DMS114 treated with DMSO at 0.1 percent for 48 hours (cell line): ENCODE results near the gene ABCC1.

ENCODE experiments used
- DNase-seq: peaks from one replicate; lab custom pipeline; 2025; ENCODE audit not compliant: unreplicated experiment; lab: John Stamatoyannopoulos, UW

Gene ABCC1

GRCh38 chr16:16042076-16042475, 92.7 kb downstream of the ABCC1 start:
- no peak for DNase-seq

- no peak for DNase-seq
These were observed 95.9 kb downstream of the ABCC1 start for GRCh38 chr16:16045296-16045695.

- DNase-seq, result no peak
These were observed 96.5 kb downstream of the ABCC1 start for GRCh38 chr16:16045879-16046278.

GRCh38 chr16:16047761-16048160, 98.3 kb downstream of the ABCC1 start:
- DNase-seq, result no peak

GRCh38 chr16:16048904-16049582, 99.6 kb downstream of the ABCC1 start:
- no peak for DNase-seq

GRCh38 chr16:16050106-16050505, 100.7 kb downstream of the ABCC1 start:
- DNase-seq, result no peak

- no peak for DNase-seq
These were observed 101.7 kb downstream of the ABCC1 start for GRCh38 chr16:16051132-16051531.

- no peak for DNase-seq
These were observed 103.5 kb downstream of the ABCC1 start for GRCh38 chr16:16052916-16053315.

- DNase-seq, result no peak
These were observed 107.7 kb downstream of the ABCC1 start for GRCh38 chr16:16057102-16057501.

GRCh38 chr16:16059160-16059559, 109.7 kb downstream of the ABCC1 start:
- DNase-seq, result no peak

GRCh38 chr16:16059895-16060590, 110.6 kb downstream of the ABCC1 start:
- no peak for DNase-seq

- DNase-seq, result no peak
These were observed 112.9 kb downstream of the ABCC1 start for GRCh38 chr16:16062023-16062937.

- DNase-seq, result no peak
These were observed 114.3 kb downstream of the ABCC1 start for GRCh38 chr16:16063683-16064082.

GRCh38 chr16:16064874-16065384, 115.5 kb downstream of the ABCC1 start:
- no peak for DNase-seq

- DNase-seq, result no peak
These were observed 117.7 kb downstream of the ABCC1 start for GRCh38 chr16:16067127-16067526.

GRCh38 chr16:16071631-16072244, 122.3 kb downstream of the ABCC1 start:
- no peak for DNase-seq

GRCh38 chr16:16073001-16073545, 123.7 kb downstream of the ABCC1 start:
- DNase-seq, result no peak

GRCh38 chr16:16073891-16074881, 124.8 kb downstream of the ABCC1 start:
- no peak for DNase-seq
